ENCODE data around the gene SOCS1.

SOCS1 gene

GRCh38 chr16:11264155-11264832, 8.3 kb upstream of the SOCS1 start:
- no peak for TF ChIP-seq SUZ12 (IDR thresholded peaks at IDR 0.05; ENCODE audit: extremely low read depth, insufficient read depth, insufficient read length)
- TF ChIP-seq YY1 (IDR thresholded peaks at IDR 0.05; ENCODE audit: insufficient read depth, insufficient read length), result no peak
- no peak for TF ChIP-seq ZNF274 (IDR thresholded peaks at IDR 0.05; ENCODE audit: low read depth, low read length)
- no peaks in the 10 kb centered on the region for H3K9me3 ChIP-seq (ENCODE audit: insufficient read depth, low read length)
- H3K4me3 ChIP-seq (ENCODE audit: insufficient read length, low read depth), result no peak overlapping the region
- no peak for DNase-seq (ENCODE audit: low read depth, low spot score)
- H3K27me3 ChIP-seq (ENCODE audit: insufficient read depth, insufficient read length), result peaks cover 5% of the 10 kb centered on the region
- no peaks in the 10 kb centered on the region for H3K36me3 ChIP-seq (ENCODE audit: insufficient read depth, insufficient read length, low read length)
- peaks cover 7% of the 10 kb centered on the region for H3K4me1 ChIP-seq (ENCODE audit: insufficient read depth, insufficient read length)
- no peak overlapping the region for H3K9ac ChIP-seq (ENCODE audit: insufficient read length, low read depth)

- H3K9ac ChIP-seq (ENCODE audit: insufficient read length, low read depth), result no peak overlapping the region
- H3K4me1 ChIP-seq (ENCODE audit: insufficient read depth, insufficient read length), result peaks cover 7% of the 10 kb centered on the region
- no peaks in the 10 kb centered on the region for H3K36me3 ChIP-seq (ENCODE audit: insufficient read depth, insufficient read length, low read length)
- H3K9me3 ChIP-seq (ENCODE audit: insufficient read depth, low read length), result no peaks in the 10 kb centered on the region
- H3K27me3 ChIP-seq (ENCODE audit: insufficient read depth, insufficient read length), result peaks cover 5% of the 10 kb centered on the region
- DNase-seq (ENCODE audit: low read depth, low spot score), result no peak
- H3K4me3 ChIP-seq (ENCODE audit: insufficient read length, low read depth), result no peak overlapping the region
- no peak for TF ChIP-seq SUZ12 (IDR thresholded peaks at IDR 0.05; ENCODE audit: extremely low read depth, insufficient read depth, insufficient read length)
- TF ChIP-seq ZNF274 (IDR thresholded peaks at IDR 0.05; ENCODE audit: low read depth, low read length), result no peak
- TF ChIP-seq YY1 (IDR thresholded peaks at IDR 0.05; ENCODE audit: insufficient read depth, insufficient read length), result no peak
These were observed 7.7 kb upstream of the SOCS1 start for GRCh38 chr16:11263737-11264136.

GRCh38 chr16:11262915-11263314, 6.9 kb upstream of the SOCS1 start:
- H3K9ac ChIP-seq (ENCODE audit: insufficient read length, low read depth), result no peak overlapping the region
- peaks cover 5% of the 10 kb centered on the region for H3K27me3 ChIP-seq (ENCODE audit: insufficient read depth, insufficient read length)
- no peaks in the 10 kb centered on the region for H3K36me3 ChIP-seq (ENCODE audit: insufficient read depth, insufficient read length, low read length)
- H3K4me3 ChIP-seq (ENCODE audit: insufficient read length, low read depth), result no peak overlapping the region
- TF ChIP-seq SUZ12 (IDR thresholded peaks at IDR 0.05; ENCODE audit: extremely low read depth, insufficient read depth, insufficient read length) (no peak), ZNF274 (IDR thresholded peaks at IDR 0.05; ENCODE audit: low read depth, low read length) (no peak), YY1 (IDR thresholded peaks at IDR 0.05; ENCODE audit: insufficient read depth, insufficient read length) (no peak)
- peaks cover 7% of the 10 kb centered on the region for H3K4me1 ChIP-seq (ENCODE audit: insufficient read depth, insufficient read length)
- no peak for DNase-seq (ENCODE audit: low read depth, low spot score)
- H3K9me3 ChIP-seq (ENCODE audit: insufficient read depth, low read length), result no peaks in the 10 kb centered on the region

GRCh38 chr16:11260596-11260966, 4.6 kb upstream of the SOCS1 start:
- Histone ChIP-seq H3K36me3 (ENCODE audit: insufficient read depth, insufficient read length, low read length) (no peaks in the 10 kb centered on the region), H3K27me3 (ENCODE audit: insufficient read depth, insufficient read length) (peaks cover 5% of the 10 kb centered on the region), H3K4me1 (ENCODE audit: insufficient read depth, insufficient read length) (peaks cover 7% of the 10 kb centered on the region), H3K9ac (ENCODE audit: insufficient read length, low read depth) (no peak overlapping the region), H3K9me3 (ENCODE audit: insufficient read depth, low read length) (no peaks in the 10 kb centered on the region), H3K4me3 (ENCODE audit: insufficient read length, low read depth) (no peak overlapping the region)
- no peak for TF ChIP-seq SUZ12 (IDR thresholded peaks at IDR 0.05; ENCODE audit: extremely low read depth, insufficient read depth, insufficient read length)
- TF ChIP-seq ZNF274 (IDR thresholded peaks at IDR 0.05; ENCODE audit: low read depth, low read length), result no peak
- no peak for TF ChIP-seq YY1 (IDR thresholded peaks at IDR 0.05; ENCODE audit: insufficient read depth, insufficient read length)
- DNase-seq (ENCODE audit: low read depth, low spot score), result no peak

- H3K36me3 ChIP-seq (ENCODE audit: insufficient read depth, insufficient read length, low read length), result peaks cover 6% of the 10 kb centered on the region
- TF ChIP-seq ZNF274 (IDR thresholded peaks at IDR 0.05; ENCODE audit: low read depth, low read length), result no peak
- no peak for TF ChIP-seq SUZ12 (IDR thresholded peaks at IDR 0.05; ENCODE audit: extremely low read depth, insufficient read depth, insufficient read length)
- no peak for TF ChIP-seq YY1 (IDR thresholded peaks at IDR 0.05; ENCODE audit: insufficient read depth, insufficient read length)
- peaks cover 7% of the 10 kb centered on the region for H3K4me1 ChIP-seq (ENCODE audit: insufficient read depth, insufficient read length)
- H3K4me3 ChIP-seq (ENCODE audit: insufficient read length, low read depth), result no peak overlapping the region
- H3K9me3 ChIP-seq (ENCODE audit: insufficient read depth, low read length), result no peaks in the 10 kb centered on the region
- DNase-seq (ENCODE audit: low read depth, low spot score), result no peak
- H3K27me3 ChIP-seq (ENCODE audit: insufficient read depth, insufficient read length), result peaks cover 5% of the 10 kb centered on the region
- H3K9ac ChIP-seq (ENCODE audit: insufficient read length, low read depth), result no peak overlapping the region
These were observed 3.9 kb upstream of the SOCS1 start for GRCh38 chr16:11259655-11260595.

- DNase-seq (ENCODE audit: low read depth, low spot score), result no peak
- Histone ChIP-seq H3K4me1 (ENCODE audit: insufficient read depth, insufficient read length) (peaks cover 10% of the 10 kb centered on the region), H3K27me3 (ENCODE audit: insufficient read depth, insufficient read length) (peaks cover 3% of the 10 kb centered on the region), H3K9ac (ENCODE audit: insufficient read length, low read depth) (no peak overlapping the region), H3K9me3 (ENCODE audit: insufficient read depth, low read length) (no peaks in the 10 kb centered on the region), H3K4me3 (ENCODE audit: insufficient read length, low read depth) (no peak overlapping the region), H3K36me3 (ENCODE audit: insufficient read depth, insufficient read length, low read length) (peaks cover 17% of the 10 kb centered on the region)
- TF ChIP-seq ZNF274 (IDR thresholded peaks at IDR 0.05; ENCODE audit: low read depth, low read length) (no peak), SUZ12 (IDR thresholded peaks at IDR 0.05; ENCODE audit: extremely low read depth, insufficient read depth, insufficient read length) (no peak), YY1 (IDR thresholded peaks at IDR 0.05; ENCODE audit: insufficient read depth, insufficient read length) (no peak)
These were observed 2.8 kb upstream of the SOCS1 start for GRCh38 chr16:11258553-11259492.
